ENCODE results near the gene STK38L. TPM values are rescaled to one million over a fixed set of nuclear protein-coding genes. Genes with fewer than 3 reads are reported as not detected.

The STK38L gene
- total and polyA plus RNA-seq, 2 donors (not counting 1 experiment from before 2014, with no cell fraction given), result 16.5 to 19.9 TPM

- H2AFZ ChIP-seq (ENCODE audit: low read length), result no peak overlapping the region
- DNase-seq (ENCODE audit: low read depth in 2 of 2), result peak in 1 of 2 donors; percentile 57
- no peak overlapping the region for H3K9ac ChIP-seq (ENCODE audit: insufficient read depth, low read length)
- H3K4me2 ChIP-seq (ENCODE audit: extremely low read depth, insufficient read depth, low read length), result peak overlapping the region; percentile 41
- H4K20me1 ChIP-seq (ENCODE audit: control insufficient read depth, extremely low read depth, insufficient read depth, low read length), result no peaks in the 10 kb centered on the region
- H3K36me3 ChIP-seq (ENCODE audit: control insufficient read depth, insufficient read depth, low read length), result no peaks in the 10 kb centered on the region
- no peaks in the 10 kb centered on the region for H3K27me3 ChIP-seq (ENCODE audit: control insufficient read depth, insufficient read depth, low read length)
- TF ChIP-seq EZH2 (IDR thresholded peaks at IDR 0.05; ENCODE audit: low read length, missing control alignments), result no peak
- TF ChIP-seq, protein P1, sequence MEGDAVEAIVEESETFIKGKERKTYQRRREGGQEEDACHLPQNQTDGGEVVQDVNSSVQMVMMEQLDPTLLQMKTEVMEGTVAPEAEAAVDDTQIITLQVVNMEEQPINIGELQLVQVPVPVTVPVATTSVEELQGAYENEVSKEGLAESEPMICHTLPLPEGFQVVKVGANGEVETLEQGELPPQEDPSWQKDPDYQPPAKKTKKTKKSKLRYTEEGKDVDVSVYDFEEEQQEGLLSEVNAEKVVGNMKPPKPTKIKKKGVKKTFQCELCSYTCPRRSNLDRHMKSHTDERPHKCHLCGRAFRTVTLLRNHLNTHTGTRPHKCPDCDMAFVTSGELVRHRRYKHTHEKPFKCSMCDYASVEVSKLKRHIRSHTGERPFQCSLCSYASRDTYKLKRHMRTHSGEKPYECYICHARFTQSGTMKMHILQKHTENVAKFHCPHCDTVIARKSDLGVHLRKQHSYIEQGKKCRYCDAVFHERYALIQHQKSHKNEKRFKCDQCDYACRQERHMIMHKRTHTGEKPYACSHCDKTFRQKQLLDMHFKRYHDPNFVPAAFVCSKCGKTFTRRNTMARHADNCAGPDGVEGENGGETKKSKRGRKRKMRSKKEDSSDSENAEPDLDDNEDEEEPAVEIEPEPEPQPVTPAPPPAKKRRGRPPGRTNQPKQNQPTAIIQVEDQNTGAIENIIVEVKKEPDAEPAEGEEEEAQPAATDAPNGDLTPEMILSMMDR (conservative IDR thresholded peaks at IDR 0.05 in 1 of 2, IDR thresholded peaks at IDR 0.05 in 1 of 2; ENCODE audit: low read depth in 1 of 2, low read length in 2 of 2), result no peak
- H3K27ac ChIP-seq (ENCODE audit: insufficient read depth, low read length), result no peak overlapping the region
- H3K9me3 ChIP-seq (ENCODE audit: control insufficient read depth, insufficient read depth, low read depth, low read length), result no peaks in the 10 kb centered on the region
- peaks cover 6% of the 10 kb centered on the region for H3K79me2 ChIP-seq (ENCODE audit: control insufficient read depth, insufficient read depth, low read length)
- H3K4me3 ChIP-seq (replicated peaks in 1 of 4; ENCODE audit: control extremely low read depth in 1 of 4, insufficient read depth in 1 of 4, low read depth in 3 of 4, low read length in 4 of 4), result peak overlapping the region in 1 of 4 experiments; percentile 26
- H3K4me1 ChIP-seq (ENCODE audit: control insufficient read depth, extremely low read depth, insufficient read depth, low read length), result peaks cover 2% of the 10 kb centered on the region
Observed at GRCh38 chr12:27246774-27247173, 2.7 kb downstream of the STK38L start.

- TF ChIP-seq, protein P1 (conservative IDR thresholded peaks at IDR 0.05 in 1 of 2, IDR thresholded peaks at IDR 0.05 in 1 of 2; ENCODE audit: low read depth in 1 of 2, low read length in 2 of 2), result no peak
- no peak for TF ChIP-seq EZH2 (IDR thresholded peaks at IDR 0.05; ENCODE audit: low read length, missing control alignments)
- Histone ChIP-seq H2AFZ (ENCODE audit: low read length) (no peak overlapping the region), H3K36me3 (ENCODE audit: control insufficient read depth, insufficient read depth, low read length) (no peaks in the 10 kb centered on the region), H3K27me3 (ENCODE audit: control insufficient read depth, insufficient read depth, low read length) (no peaks in the 10 kb centered on the region), H4K20me1 (ENCODE audit: control insufficient read depth, extremely low read depth, insufficient read depth, low read length) (no peaks in the 10 kb centered on the region), H3K4me2 (ENCODE audit: extremely low read depth, insufficient read depth, low read length) (no peak overlapping the region), H3K79me2 (ENCODE audit: control insufficient read depth, insufficient read depth, low read length) (no peaks in the 10 kb centered on the region), H3K9me3 (ENCODE audit: control insufficient read depth, insufficient read depth, low read depth, low read length) (no peaks in the 10 kb centered on the region), H3K9ac (ENCODE audit: insufficient read depth, low read length) (no peak overlapping the region), H3K4me3 (replicated peaks in 1 of 4; ENCODE audit: control extremely low read depth in 1 of 4, insufficient read depth in 1 of 4, low read depth in 3 of 4, low read length in 4 of 4) (no peak overlapping the region), H3K4me1 (ENCODE audit: control insufficient read depth, extremely low read depth, insufficient read depth, low read length) (no peaks in the 10 kb centered on the region), H3K27ac (ENCODE audit: insufficient read depth, low read length) (no peak overlapping the region)
- DNase-seq (ENCODE audit: low read depth in 2 of 2), result no peak
Observed at GRCh38 chr12:27252934-27253333, 8.8 kb downstream of the STK38L start.

DNA sequence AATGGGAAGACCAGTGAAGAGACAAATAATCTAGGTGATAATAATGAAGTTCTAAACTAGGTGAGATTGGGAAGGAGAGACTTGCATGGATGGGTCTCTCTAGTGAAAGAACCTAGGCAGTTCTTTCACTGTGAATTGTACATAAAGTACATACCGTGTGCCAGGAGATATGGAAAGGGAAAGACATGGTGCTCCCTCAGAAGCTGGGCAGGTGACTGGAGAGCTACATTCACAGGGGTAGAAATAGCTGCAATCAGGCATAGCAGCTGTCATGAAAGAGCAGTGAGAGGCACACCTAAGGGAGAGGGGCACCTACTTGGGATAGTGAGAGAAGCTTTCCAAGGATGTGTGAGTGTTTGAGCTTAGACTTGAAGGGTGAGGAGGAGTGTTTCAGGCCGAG lies 9.3 kb downstream of the STK38L start:
- Histone ChIP-seq H3K4me3 (replicated peaks in 1 of 4; ENCODE audit: control extremely low read depth in 1 of 4, insufficient read depth in 1 of 4, low read depth in 3 of 4, low read length in 4 of 4) (no peak overlapping the region), H3K79me2 (ENCODE audit: control insufficient read depth, insufficient read depth, low read length) (no peaks in the 10 kb centered on the region)

More for the DNA sequence above, 9.3 kb downstream of the STK38L start:
- no peak for DNase-seq (ENCODE audit: low read depth in 2 of 2)
- Histone ChIP-seq H3K4me1 (ENCODE audit: control insufficient read depth, extremely low read depth, insufficient read depth, low read length) (no peaks in the 10 kb centered on the region), H3K9me3 (ENCODE audit: control insufficient read depth, insufficient read depth, low read depth, low read length) (no peaks in the 10 kb centered on the region), H3K27me3 (ENCODE audit: control insufficient read depth, insufficient read depth, low read length) (no peaks in the 10 kb centered on the region), H3K27ac (ENCODE audit: insufficient read depth, low read length) (no peak overlapping the region), H2AFZ (ENCODE audit: low read length) (no peak overlapping the region), H3K36me3 (ENCODE audit: control insufficient read depth, insufficient read depth, low read length) (no peaks in the 10 kb centered on the region), H4K20me1 (ENCODE audit: control insufficient read depth, extremely low read depth, insufficient read depth, low read length) (no peaks in the 10 kb centered on the region), H3K9ac (ENCODE audit: insufficient read depth, low read length) (no peak overlapping the region), H3K4me2 (ENCODE audit: extremely low read depth, insufficient read depth, low read length) (no peak overlapping the region)
- no peak for TF ChIP-seq EZH2 (IDR thresholded peaks at IDR 0.05; ENCODE audit: low read length, missing control alignments)
- TF ChIP-seq, protein P1 (conservative IDR thresholded peaks at IDR 0.05 in 1 of 2, IDR thresholded peaks at IDR 0.05 in 1 of 2; ENCODE audit: low read depth in 1 of 2, low read length in 2 of 2), result no peak

Data from fibroblast of lung (primary cell).